ENCODE results near the gene PERCC1.

DNA sequence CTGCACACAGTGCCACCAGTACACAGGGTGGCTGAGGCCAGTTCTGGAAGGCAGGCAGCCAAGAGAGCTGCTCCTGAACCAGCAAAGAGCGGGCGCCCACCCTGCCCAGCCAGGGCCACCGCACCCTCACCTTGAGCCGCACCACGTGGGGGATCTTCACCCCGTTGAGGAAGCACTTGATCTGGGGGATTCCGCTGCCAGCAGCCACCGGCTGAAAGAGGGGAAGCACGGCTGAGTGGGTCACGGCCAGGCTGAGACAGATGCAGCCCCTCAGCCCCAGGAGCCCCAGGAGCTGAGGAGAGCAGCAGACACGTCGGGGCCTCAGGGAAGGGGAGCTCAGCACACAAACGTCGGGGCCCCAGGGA is 28.1 kb downstream of the PERCC1 start:
- TF ChIP-seq, protein P1, sequence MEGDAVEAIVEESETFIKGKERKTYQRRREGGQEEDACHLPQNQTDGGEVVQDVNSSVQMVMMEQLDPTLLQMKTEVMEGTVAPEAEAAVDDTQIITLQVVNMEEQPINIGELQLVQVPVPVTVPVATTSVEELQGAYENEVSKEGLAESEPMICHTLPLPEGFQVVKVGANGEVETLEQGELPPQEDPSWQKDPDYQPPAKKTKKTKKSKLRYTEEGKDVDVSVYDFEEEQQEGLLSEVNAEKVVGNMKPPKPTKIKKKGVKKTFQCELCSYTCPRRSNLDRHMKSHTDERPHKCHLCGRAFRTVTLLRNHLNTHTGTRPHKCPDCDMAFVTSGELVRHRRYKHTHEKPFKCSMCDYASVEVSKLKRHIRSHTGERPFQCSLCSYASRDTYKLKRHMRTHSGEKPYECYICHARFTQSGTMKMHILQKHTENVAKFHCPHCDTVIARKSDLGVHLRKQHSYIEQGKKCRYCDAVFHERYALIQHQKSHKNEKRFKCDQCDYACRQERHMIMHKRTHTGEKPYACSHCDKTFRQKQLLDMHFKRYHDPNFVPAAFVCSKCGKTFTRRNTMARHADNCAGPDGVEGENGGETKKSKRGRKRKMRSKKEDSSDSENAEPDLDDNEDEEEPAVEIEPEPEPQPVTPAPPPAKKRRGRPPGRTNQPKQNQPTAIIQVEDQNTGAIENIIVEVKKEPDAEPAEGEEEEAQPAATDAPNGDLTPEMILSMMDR (conservative IDR thresholded peaks at IDR 0.05; ENCODE audit: low read length): no peak
- TF ChIP-seq EZH2phosphoT487 (IDR thresholded peaks at IDR 0.05; ENCODE audit: borderline replicate concordance, low read depth, low read length): no peak

Data from OCI-LY7 (cell line).